Epidermal melanocyte (primary cell): ENCODE results near the gene SPACA6.

ENCODE experiments used
- DNase-seq: peaks from one replicate; pipeline ENCODE4 v3.0.0; 2011; ENCODE audit warnings: low spot score; ENCODE audit not compliant: insufficient read length

Gene SPACA6

DNA sequence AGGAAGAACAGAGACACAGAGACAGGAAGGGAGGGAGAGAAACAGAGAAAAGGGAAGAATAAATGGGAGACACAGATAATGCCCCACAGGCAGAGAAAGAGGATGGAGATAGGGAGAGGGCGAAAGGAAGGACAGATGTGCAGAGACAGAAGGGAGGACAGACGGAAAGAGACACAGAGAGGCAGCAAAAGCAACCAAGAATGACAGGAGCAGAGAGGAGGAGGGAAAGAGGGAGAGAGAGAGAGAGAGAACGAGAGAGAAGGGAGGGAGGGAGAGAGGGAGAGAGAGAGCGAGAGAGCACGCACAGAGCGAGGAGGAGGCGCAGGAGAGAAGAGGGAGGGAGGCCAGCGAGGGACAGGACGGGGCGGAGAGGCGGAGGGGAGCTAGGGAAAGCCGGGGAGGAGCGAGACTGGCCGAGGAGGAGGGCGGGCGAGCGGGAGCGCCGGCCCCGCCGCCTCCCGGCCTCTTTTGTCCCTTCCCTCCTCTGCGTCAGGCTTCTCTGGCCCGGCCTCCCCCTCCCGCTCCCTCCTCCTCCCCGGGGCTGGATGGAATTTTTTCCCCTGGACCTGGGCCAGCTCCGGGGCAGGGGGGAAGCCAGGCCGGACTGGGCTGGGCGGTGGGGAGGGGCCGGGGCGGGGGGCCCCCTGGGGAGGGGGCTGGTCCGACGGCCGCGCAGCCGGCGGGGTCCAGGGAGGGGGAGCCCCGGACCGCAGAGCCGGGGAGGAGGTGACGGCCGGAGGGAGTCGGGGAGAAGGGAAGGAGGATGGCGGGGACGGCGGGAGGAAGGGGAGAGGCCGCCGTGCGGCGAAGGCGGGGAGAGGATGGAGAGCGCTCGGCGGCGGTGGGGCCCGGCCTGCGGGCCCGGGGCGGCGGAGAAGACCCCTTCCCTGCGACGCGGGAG is 4.2 kb upstream of the SPACA6 start:
- peak; percentile 84 for DNase-seq

GRCh38 chr19:51689751-51690453 is 3.2 kb upstream of the SPACA6 start:
- no peak for DNase-seq

GRCh38 chr19:51690454-51691073 is 2.6 kb upstream of the SPACA6 start:
- DNase-seq = no peak

GRCh38 chr19:51691074-51691583 is 2.0 kb upstream of the SPACA6 start:
- no peak for DNase-seq

DNA sequence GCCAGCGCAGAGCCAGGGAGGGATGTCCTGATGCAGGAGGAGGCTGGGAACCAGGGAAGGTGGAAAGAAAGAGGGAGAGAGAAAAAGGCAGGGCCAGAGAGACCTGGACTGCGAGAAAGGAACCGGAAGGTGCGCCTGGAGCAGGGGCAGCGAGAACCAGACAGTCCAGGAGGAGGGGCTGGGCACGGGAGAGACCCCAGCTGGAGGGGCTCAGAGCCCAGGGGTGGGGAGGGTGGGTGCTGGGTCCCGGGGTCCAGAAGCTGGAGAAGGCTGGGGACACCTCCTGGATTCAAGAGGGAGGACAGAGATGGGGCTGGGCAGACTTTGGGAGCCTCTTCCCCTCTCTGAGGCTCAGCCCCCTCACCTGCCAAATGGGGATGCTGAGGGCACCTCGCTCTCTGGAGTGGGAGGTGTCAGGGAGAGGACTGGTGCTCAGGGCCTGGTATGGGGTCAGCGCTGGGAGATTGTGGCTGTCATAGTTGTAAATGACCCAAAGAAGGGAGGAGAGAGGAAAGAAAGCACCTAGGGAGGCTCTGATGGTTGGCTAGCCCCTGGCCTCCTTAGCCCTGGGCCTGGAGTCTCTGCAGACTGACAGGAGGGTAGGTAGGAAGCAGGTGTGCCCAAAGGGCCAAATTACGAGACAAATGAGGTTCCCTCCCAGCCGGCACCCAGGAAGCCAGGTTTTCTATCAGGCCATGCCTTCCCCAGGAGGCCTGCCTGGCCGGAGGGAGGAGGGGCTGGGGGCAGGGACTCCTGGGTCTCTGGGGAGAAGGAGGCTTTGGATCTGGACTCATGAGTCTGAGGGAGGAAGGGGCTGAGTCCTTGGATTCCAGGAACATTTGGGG is 1.3 kb upstream of the SPACA6 start:
- no peak for DNase-seq

GRCh38 chr19:51692468-51692867 is 662 bp upstream of the SPACA6 start:
- no peak for DNase-seq

DNA sequence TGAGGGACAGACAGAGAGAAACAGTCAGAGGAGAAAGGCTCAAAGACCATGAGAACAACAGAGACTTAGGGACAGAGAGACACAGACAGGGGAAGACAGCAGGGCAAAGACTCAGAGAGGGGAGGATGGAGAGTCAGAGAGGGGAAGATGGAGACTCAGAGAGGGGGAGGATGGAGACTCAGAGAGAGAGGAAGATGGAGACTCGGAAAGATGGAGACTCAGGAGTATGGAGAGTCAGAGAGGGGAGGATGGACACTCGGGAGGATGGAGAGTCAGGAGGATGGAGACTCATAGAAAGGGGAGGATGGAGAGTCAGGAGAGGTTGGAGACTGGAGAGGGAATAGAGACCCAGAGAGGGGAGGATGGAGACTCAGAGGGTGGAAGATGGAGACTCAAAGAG is 689 bp downstream of the SPACA6 start:
- no peak for DNase-seq

DNA sequence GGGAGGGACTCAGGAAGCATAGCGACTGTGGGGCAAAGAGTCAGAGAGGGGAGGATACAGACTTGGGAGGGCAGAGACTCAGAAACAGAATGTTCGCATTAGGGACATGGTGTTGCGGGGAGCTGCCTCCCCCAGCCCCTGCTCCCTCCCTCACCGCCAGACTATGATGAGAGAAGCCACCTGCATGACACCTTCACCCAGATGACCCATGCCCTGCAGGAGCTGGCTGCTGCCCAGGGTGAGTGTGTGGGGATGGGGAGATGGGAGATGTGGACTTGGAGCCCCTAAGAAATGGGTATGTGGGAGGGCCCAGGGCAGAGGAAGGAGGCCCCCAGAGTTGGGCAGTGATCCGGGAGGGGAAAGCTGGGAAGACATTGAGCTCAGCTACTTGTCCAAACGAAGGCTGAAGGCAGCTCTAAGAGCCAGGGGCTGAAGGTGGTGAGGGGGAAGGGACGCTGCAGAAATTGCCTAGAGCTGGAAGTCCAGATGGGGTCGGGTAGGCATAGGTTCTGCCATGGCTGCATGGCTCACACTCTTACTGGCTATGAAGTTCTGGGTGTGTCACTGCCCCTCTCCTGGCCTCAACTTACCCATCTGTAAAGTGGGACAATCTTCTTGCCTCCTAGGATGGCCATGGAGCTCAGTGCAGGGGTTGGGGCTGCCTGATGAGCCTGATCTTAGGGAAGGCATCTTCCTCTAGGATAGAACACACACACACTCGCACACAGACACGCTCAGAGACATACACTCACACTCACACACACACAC is 1.4 kb downstream of the SPACA6 start:
- DNase-seq = no peak

DNA sequence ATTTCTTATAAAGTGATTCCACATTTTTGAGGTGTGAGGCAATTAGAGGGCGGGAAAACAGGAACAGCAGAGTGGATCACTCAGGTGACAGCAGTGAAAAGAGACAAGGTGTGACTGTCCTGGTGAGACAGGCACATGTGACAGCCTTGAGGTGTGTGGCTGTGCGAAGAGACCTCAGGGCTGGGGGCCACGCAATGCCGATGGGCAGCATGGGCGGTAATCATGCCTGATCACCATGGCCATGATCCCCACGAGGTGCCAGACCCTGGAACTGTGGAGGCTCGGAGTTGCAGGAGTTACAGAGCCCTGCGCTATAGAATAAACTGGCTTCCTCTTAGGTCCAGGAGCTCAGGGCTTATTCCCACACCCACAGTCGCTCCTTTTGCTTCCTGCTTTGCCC is 2.0 kb downstream of the SPACA6 start:
- DNase-seq = no peak

- no peak for DNase-seq
These were observed 2.7 kb downstream of the SPACA6 start for GRCh38 chr19:51695702-51696315.

GRCh38 chr19:51696606-51697005 is 3.5 kb downstream of the SPACA6 start:
- no peak for DNase-seq

DNA sequence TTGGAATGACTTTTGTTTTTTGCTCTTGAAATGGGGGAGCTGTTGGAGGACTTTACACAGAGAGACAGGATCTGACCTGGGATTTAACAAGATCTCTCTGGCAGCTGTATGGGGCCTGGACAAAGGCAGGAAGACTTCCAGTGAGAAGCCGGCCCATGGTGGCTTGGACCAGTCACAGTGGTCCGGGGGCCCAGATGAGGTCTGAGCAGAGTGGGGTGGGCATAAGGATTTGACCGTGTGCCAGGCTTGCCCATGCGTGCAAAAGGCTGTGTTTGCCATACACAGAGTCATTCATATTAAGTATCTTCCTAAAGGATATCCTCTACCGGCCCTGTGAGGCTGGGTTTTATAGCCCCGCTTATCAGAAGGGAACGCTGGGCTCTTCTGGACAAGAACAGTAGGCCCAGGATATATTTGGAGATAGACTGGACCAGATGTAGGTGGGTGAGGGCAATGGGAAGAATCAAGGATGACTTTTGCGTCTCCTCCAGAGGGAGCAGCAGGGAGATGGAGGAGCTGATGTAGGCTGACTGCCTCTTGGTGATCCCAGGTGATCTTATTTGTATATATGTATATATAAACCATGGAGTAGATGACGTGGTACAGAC is 4.1 kb downstream of the SPACA6 start:
- DNase-seq = no peak

- DNase-seq = no peak
These were observed 5.2 kb downstream of the SPACA6 start for GRCh38 chr19:51698296-51698695.

- no peak for DNase-seq
These were observed 6.0 kb downstream of the SPACA6 start for GRCh38 chr19:51699170-51699569.

- DNase-seq = no peak
These were observed 8.5 kb downstream of the SPACA6 start for GRCh38 chr19:51701468-51702100.

DNA sequence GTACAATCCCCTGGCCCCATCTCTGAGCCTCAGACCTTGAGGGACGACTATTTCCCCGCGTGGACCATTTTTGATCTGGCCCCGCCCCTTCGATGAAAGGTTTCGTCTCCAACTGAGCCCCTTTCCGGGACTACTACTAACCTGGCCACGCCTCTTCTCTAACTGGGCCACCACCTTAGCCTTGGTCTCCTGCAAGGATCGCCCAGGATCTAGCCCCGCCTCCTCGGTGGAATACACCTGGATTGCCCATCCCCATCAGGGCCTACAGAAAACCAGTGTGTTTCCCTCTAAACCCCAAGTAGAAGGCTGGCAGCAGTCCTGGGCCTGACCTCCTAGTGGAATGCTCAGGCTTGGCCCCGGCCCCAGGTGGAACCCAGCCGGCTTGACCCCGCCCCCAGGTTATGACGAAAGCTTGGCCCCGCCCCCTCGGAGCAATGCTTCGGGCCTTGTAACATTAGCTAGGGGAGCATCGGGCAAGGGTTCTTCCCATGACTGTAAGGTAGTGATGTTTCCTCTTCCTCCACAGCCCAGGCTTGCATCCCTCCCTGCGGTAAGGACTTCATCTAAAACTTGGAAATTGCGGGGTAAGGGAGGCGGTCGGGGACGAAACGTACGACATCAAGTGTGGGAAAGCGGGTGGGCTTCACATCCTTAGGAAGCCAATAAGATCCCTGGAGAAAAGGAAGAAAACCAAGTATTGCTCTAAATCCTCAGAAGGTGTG is 9.1 kb downstream of the SPACA6 start:
- no peak for DNase-seq

- no peak for DNase-seq
These were observed 9.9 kb downstream of the SPACA6 start for GRCh38 chr19:51702825-51703574.
